Measurements from ENCODE around the gene CPVL.

Gene CPVL

GRCh38 chr7:29044554-29044953, 101.8 kb downstream of the CPVL start:
- TF ChIP-seq POLR2A (IDR thresholded peaks at IDR 0.05; ENCODE audit: low read length) (no peak), GATA1 (IDR thresholded peaks at IDR 0.05; ENCODE audit: low read depth, low read length) (no peak)
- DNase-seq = no peak

- no peak for DNase-seq
- TF ChIP-seq GATA1 (IDR thresholded peaks at IDR 0.05; ENCODE audit: low read depth, low read length) = no peak
- TF ChIP-seq POLR2A (IDR thresholded peaks at IDR 0.05; ENCODE audit: low read length) = no peak
Measured at GRCh38 chr7:29043576-29043975, 102.8 kb downstream of the CPVL start.

GRCh38 chr7:29042824-29043231, 103.5 kb downstream of the CPVL start:
- TF ChIP-seq POLR2A (IDR thresholded peaks at IDR 0.05; ENCODE audit: low read length) = no peak
- no peak for DNase-seq

- DNase-seq = no peak
- no peak for TF ChIP-seq GATA1 (IDR thresholded peaks at IDR 0.05; ENCODE audit: low read depth, low read length)
- no peak for TF ChIP-seq POLR2A (IDR thresholded peaks at IDR 0.05; ENCODE audit: low read length)
Measured at GRCh38 chr7:29041991-29042390, 104.3 kb downstream of the CPVL start.

GRCh38 chr7:29040579-29040925, 105.8 kb downstream of the CPVL start:
- DNase-seq = no peak
- TF ChIP-seq GATA1 (IDR thresholded peaks at IDR 0.05; ENCODE audit: low read depth, low read length) (no peak), POLR2A (IDR thresholded peaks at IDR 0.05; ENCODE audit: low read length) (no peak)

- TF ChIP-seq POLR2A (IDR thresholded peaks at IDR 0.05; ENCODE audit: low read length) (no peak), GATA1 (IDR thresholded peaks at IDR 0.05; ENCODE audit: low read depth, low read length) (no peak)
- no peak for DNase-seq
Measured at GRCh38 chr7:29039821-29040578, 106.3 kb downstream of the CPVL start.

- TF ChIP-seq POLR2A (IDR thresholded peaks at IDR 0.05; ENCODE audit: low read length) (no peak), GATA1 (IDR thresholded peaks at IDR 0.05; ENCODE audit: low read depth, low read length) (no peak)
- no peak for DNase-seq
Measured at GRCh38 chr7:29038463-29038862, 107.9 kb downstream of the CPVL start.

GRCh38 chr7:29035044-29035740, 111.1 kb downstream of the CPVL start:
- no peak for TF ChIP-seq POLR2A (IDR thresholded peaks at IDR 0.05; ENCODE audit: low read length)
- no peak for TF ChIP-seq GATA1 (IDR thresholded peaks at IDR 0.05; ENCODE audit: low read depth, low read length)
- DNase-seq = no peak

- TF ChIP-seq POLR2A (IDR thresholded peaks at IDR 0.05; ENCODE audit: low read length) = no peak
- no peak for TF ChIP-seq GATA1 (IDR thresholded peaks at IDR 0.05; ENCODE audit: low read depth, low read length)
- no peak for DNase-seq
Measured at GRCh38 chr7:29033584-29033983, 112.8 kb downstream of the CPVL start.

GRCh38 chr7:29032146-29032545, 114.2 kb downstream of the CPVL start:
- DNase-seq = no peak
- TF ChIP-seq POLR2A (IDR thresholded peaks at IDR 0.05; ENCODE audit: low read length) (no peak), GATA1 (IDR thresholded peaks at IDR 0.05; ENCODE audit: low read depth, low read length) (no peak)

GRCh38 chr7:29030781-29031275, 115.5 kb downstream of the CPVL start:
- TF ChIP-seq POLR2A (IDR thresholded peaks at IDR 0.05; ENCODE audit: low read length) = no peak
- TF ChIP-seq GATA1 (IDR thresholded peaks at IDR 0.05; ENCODE audit: low read depth, low read length) = no peak

GRCh38 chr7:29022291-29022988, 123.9 kb downstream of the CPVL start:
- no peak for DNase-seq
- TF ChIP-seq GATA1 (IDR thresholded peaks at IDR 0.05; ENCODE audit: low read depth, low read length) (no peak), POLR2A (IDR thresholded peaks at IDR 0.05; ENCODE audit: low read length) (no peak)

More at GRCh38 chr7:29030781-29031275, 115.5 kb downstream of the CPVL start:
- DNase-seq = no peak

GRCh38 chr7:29019896-29020295, 126.4 kb downstream of the CPVL start:
- TF ChIP-seq POLR2A (IDR thresholded peaks at IDR 0.05; ENCODE audit: low read length) = no peak
- TF ChIP-seq GATA1 (IDR thresholded peaks at IDR 0.05; ENCODE audit: low read depth, low read length) = no peak
- no peak for DNase-seq

GRCh38 chr7:29019387-29019786, 127.0 kb downstream of the CPVL start:
- TF ChIP-seq GATA1 (IDR thresholded peaks at IDR 0.05; ENCODE audit: low read depth, low read length) (no peak), POLR2A (IDR thresholded peaks at IDR 0.05; ENCODE audit: low read length) (no peak)

More at GRCh38 chr7:29019387-29019786, 127.0 kb downstream of the CPVL start:
- DNase-seq = no peak

Measured in erythroblast (primary cell).